Suprapubic skin (tissue), 4 donors: ENCODE measurements around the gene TRIM44. TPM values are rescaled to one million over a fixed set of nuclear protein-coding genes. Genes with fewer than 3 reads are reported as not detected.

Experiments
- DNase-seq, 2 donors: peaks; one replicate each; pipeline ENCODE4 v3.0.0-alpha.2; 2019; ENCODE audit warnings: low spot score in 2 of 2
- H3K27ac ChIP-seq: fragments of 200-600 bp; sonication (generic); one replicate; pipeline ENCODE4 v1.5.1; 2019
- H3K27me3 ChIP-seq: fragments of 200-600 bp; sonication (generic); one replicate; pipeline ENCODE4 v1.5.1; 2019
- H3K36me3 ChIP-seq: fragments of 200-600 bp; sonication (generic); one replicate; pipeline ENCODE4 v1.5.1; 2019
- H3K4me1 ChIP-seq: fragments of 200-600 bp; sonication (generic); one replicate; pipeline ENCODE4 v1.5.1; 2019
- H3K4me3 ChIP-seq: fragments of 200-600 bp; sonication (generic); one replicate; pipeline ENCODE4 v1.5.1; 2019; ENCODE audit warnings: mild to moderate bottlenecking
- H3K9me3 ChIP-seq: fragments of 200-600 bp; sonication (generic); one replicate; pipeline ENCODE4 v1.5.1; 2019
- CTCF ChIP-seq, 2 donors: fragments of 200-600 bp in 1 of 2; fragments of 450-650 bp in 1 of 2; sonication (generic) in 1 of 2; IDR thresholded peaks; one replicate each; pipeline ENCODE4 v1.5.1; 2016 to 2019; ENCODE audit warnings: antibody characterized with exemption in 2 of 2, mild to moderate bottlenecking in 1 of 2, moderate library complexity in 1 of 2
- EP300 ChIP-seq: sonication (generic); formaldehyde crosslinking; IDR thresholded peaks from one replicate; pipeline ENCODE4 v1.6.1; 2017; ENCODE audit warnings: antibody characterized with exemption
- POLR2A ChIP-seq, 2 donors: fragments of 450-650 bp; IDR thresholded peaks; one replicate each; pipeline ENCODE4 v1.6.1; 2017; ENCODE audit warnings: antibody characterized with exemption in 2 of 2, mild to moderate bottlenecking in 2 of 2, moderate library complexity in 2 of 2
- POLR2AphosphoS5 ChIP-seq, 3 donors: sonication (generic); formaldehyde crosslinking; IDR thresholded peaks; one replicate each; pipeline ENCODE4 v1.6.1; 2017; ENCODE audit warnings: antibody characterized with exemption in 3 of 3
- WGBS: methylation state at CpG from one replicate; pipeline ENCODE4 v1.1.5; 2018; 5-methylcytosine and 5-hydroxymethylcytosine counted together
- total RNA-seq, 4 donors: library from RNA; depleted of rRNA; stranded (reverse); fragments of >200 nt; gene quantifications; one replicate each; pipeline ENCODE4 v1.1.0, GENCODE V29; 2016

The TRIM44 gene
- total RNA-seq, 4 donors from 2014 or later: 21.3 to 55.7 (median 31.3) TPM

- Histone ChIP-seq H3K36me3 (no peaks in the 10 kb centered on the region), H3K27me3 (no peaks in the 10 kb centered on the region), H3K27ac (no peak overlapping the region), H3K9me3 (no peaks in the 10 kb centered on the region), H3K4me1 (no peaks in the 10 kb centered on the region), H3K4me3 (no peak overlapping the region)
- DNase-seq: no peak
- WGBS: 92% methylated on average over 5 of the region's 5 CpGs
- no peak for TF ChIP-seq EP300
- no peak for TF ChIP-seq POLR2A (IDR thresholded peaks at IDR 0.05)
- no peak for TF ChIP-seq POLR2AphosphoS5 (IDR thresholded peaks at IDR 0.05)
- TF ChIP-seq CTCF (IDR thresholded peaks at IDR 0.05): no peak
These were observed 184.3 kb downstream of the TRIM44 start for GRCh38 chr11:35846874-35847273.

GRCh38 chr11:35847473-35847872 is 184.9 kb downstream of the TRIM44 start:
- Histone ChIP-seq H3K4me3 (no peak overlapping the region), H3K27me3 (no peaks in the 10 kb centered on the region), H3K27ac (no peak overlapping the region), H3K9me3 (no peaks in the 10 kb centered on the region), H3K4me1 (no peaks in the 10 kb centered on the region), H3K36me3 (no peaks in the 10 kb centered on the region)
- WGBS: 71% methylated on average over 2 of the region's 2 CpGs
- no peak for DNase-seq
- TF ChIP-seq POLR2AphosphoS5 (IDR thresholded peaks at IDR 0.05) (no peak), EP300 (no peak), CTCF (IDR thresholded peaks at IDR 0.05) (no peak), POLR2A (IDR thresholded peaks at IDR 0.05) (no peak)

GRCh38 chr11:35848616-35849015 is 186.0 kb downstream of the TRIM44 start:
- Histone ChIP-seq H3K4me1 (no peaks in the 10 kb centered on the region), H3K4me3 (no peak overlapping the region), H3K27me3 (no peaks in the 10 kb centered on the region), H3K27ac (no peak overlapping the region), H3K9me3 (no peaks in the 10 kb centered on the region), H3K36me3 (no peaks in the 10 kb centered on the region)
- whole genome bisulfite sequencing: 55% methylated on average over 4 of the region's 4 CpGs
- DNase-seq: no peak
- no peak for TF ChIP-seq EP300
- no peak for TF ChIP-seq POLR2A (IDR thresholded peaks at IDR 0.05)
- no peak for TF ChIP-seq CTCF (IDR thresholded peaks at IDR 0.05)
- no peak for TF ChIP-seq POLR2AphosphoS5 (IDR thresholded peaks at IDR 0.05)

GRCh38 chr11:35850191-35850590 is 187.6 kb downstream of the TRIM44 start:
- Histone ChIP-seq H3K27ac (no peak overlapping the region), H3K36me3 (no peaks in the 10 kb centered on the region), H3K4me1 (no peaks in the 10 kb centered on the region), H3K9me3 (no peaks in the 10 kb centered on the region), H3K27me3 (no peaks in the 10 kb centered on the region), H3K4me3 (no peak overlapping the region)
- DNase-seq: no peak
- 92% methylated on average over 7 of the region's 7 CpGs for WGBS
- TF ChIP-seq POLR2AphosphoS5 (IDR thresholded peaks at IDR 0.05): no peak

GRCh38 chr11:35851342-35851741 is 188.8 kb downstream of the TRIM44 start:
- Histone ChIP-seq H3K9me3 (no peaks in the 10 kb centered on the region), H3K27ac (no peak overlapping the region), H3K4me1 (no peaks in the 10 kb centered on the region), H3K36me3 (no peaks in the 10 kb centered on the region), H3K4me3 (no peak overlapping the region), H3K27me3 (no peaks in the 10 kb centered on the region)
- TF ChIP-seq CTCF (IDR thresholded peaks at IDR 0.05) (no peak), POLR2AphosphoS5 (IDR thresholded peaks at IDR 0.05) (no peak), POLR2A (IDR thresholded peaks at IDR 0.05) (no peak), EP300 (no peak)
- no peak for DNase-seq
- WGBS: 100% methylated on average over 3 of the region's 6 CpGs

GRCh38 chr11:35852056-35852455 is 189.5 kb downstream of the TRIM44 start:
- Histone ChIP-seq H3K36me3 (no peaks in the 10 kb centered on the region), H3K4me3 (no peak overlapping the region), H3K9me3 (no peaks in the 10 kb centered on the region), H3K4me1 (no peaks in the 10 kb centered on the region), H3K27ac (no peak overlapping the region), H3K27me3 (no peaks in the 10 kb centered on the region)
- no peak for TF ChIP-seq POLR2AphosphoS5 (IDR thresholded peaks at IDR 0.05)
- TF ChIP-seq POLR2A (IDR thresholded peaks at IDR 0.05): no peak
- TF ChIP-seq EP300: no peak
- no peak for TF ChIP-seq CTCF (IDR thresholded peaks at IDR 0.05)
- WGBS: 74% methylated on average over 6 of the region's 6 CpGs
- DNase-seq: no peak
